Left lung (tissue), 10 donors: ENCODE data around the gene KIF5C. TPM values are rescaled to one million over a fixed set of nuclear protein-coding genes. Genes with fewer than 3 reads are reported as not detected.

Source experiments
- ATAC-seq: fragments of 200-7000 bp; cut with Tn5 transposase; one replicate; pipeline ENCODE4 v1.9.1; 2020; ENCODE audit warnings: moderate library complexity
- DNase-seq, 4 donors: peaks; one replicate each; pipeline ENCODE4 v3.0.0-alpha.2; 2013 to 2020
- H3K27ac ChIP-seq, 2 donors: fragments of 200-600 bp; sonication (generic) in 1 of 2; one replicate each; pipeline versions ENCODE4 v1.5.0 to v1.8.0; 2020 to 2021
- H3K27me3 ChIP-seq, 2 donors: fragments of 200-600 bp; sonication (generic) in 1 of 2; one replicate each; pipeline versions ENCODE4 v1.5.0 to v1.8.0; 2020 to 2021
- H3K36me3 ChIP-seq, 2 donors: fragments of 200-600 bp; sonication (generic) in 1 of 2; one replicate each; pipeline versions ENCODE4 v1.5.0 to v1.8.0; 2020 to 2021
- H3K4me1 ChIP-seq, 2 donors: fragments of 200-600 bp; one replicate each; pipeline ENCODE4 v1.8.0; 2021
- H3K4me3 ChIP-seq, 2 donors: fragments of 200-600 bp; sonication (generic) in 1 of 2; one replicate each; pipeline versions ENCODE4 v1.5.0 to v1.8.0; 2020 to 2021; ENCODE audit warnings: mild to moderate bottlenecking in 1 of 2
- H3K9me3 ChIP-seq, 2 donors: fragments of 200-600 bp; sonication (generic) in 1 of 2; one replicate each; pipeline versions ENCODE4 v1.5.0 to v1.8.0; 2020 to 2021
- CTCF ChIP-seq, 2 donors: fragments of 200-600 bp; sonication (generic) in 1 of 2; IDR thresholded peaks; one replicate each; pipeline versions ENCODE4 v1.5.0 to v1.8.0; 2021; ENCODE audit warnings: antibody characterized with exemption in 2 of 2
- intact Hi-C, 2 donors: fragments of 100-400 bp; cut with DNase I; formaldehyde crosslinking; loops; one replicate each; pipeline versions ENCODE4 v1.11.2 to v1.14.2; 2022
- polyA plus RNA-seq, 6 donors: library from polyadenylated mRNA; unstranded; fragments of 120-200 nt; gene quantifications; one replicate each; pipeline ENCODE4 v1.2.1, GENCODE V29; 2013; ENCODE audit not compliant: insufficient read length in 6 of 6
- total RNA-seq, 2 donors: library from RNA; stranded (reverse); fragmentation: NEBNext Ultra II Directional; extraction: Animal tissue kit (Norgen Biotek cat#: 25700); gene quantifications; one replicate each; pipeline ENCODE4 v1.2.1, GENCODE V29; 2021
- donor health status: DM: no; HTN: yes; CAD: no.
- donor health status: DM: no; HTN: no; CAD: no.

The KIF5C gene
- total and polyA plus RNA-seq, 8 donors: 0.92 to 27.4 (median 20.3) TPM

GRCh38 chr2:148993351-148993750 lies 118.3 kb downstream of the KIF5C start:
- Histone ChIP-seq H3K4me3 (no peak overlapping the region), H3K27ac (no peak overlapping the region), H3K4me1 (no peaks in the 10 kb centered on the region), H3K27me3 (peaks cover 0 to 5% of the 10 kb centered on the region in 2 donors), H3K36me3 (no peaks in the 10 kb centered on the region), H3K9me3 (no peaks in the 10 kb centered on the region)
- TF ChIP-seq CTCF (IDR thresholded peaks at IDR 0.05): no peak
- ATAC-seq: no peak
- no peak for DNase-seq
- intact Hi-C loops: no loop called here

GRCh38 chr2:148994341-148994740 lies 119.3 kb downstream of the KIF5C start:
- Histone ChIP-seq H3K4me3 (no peak overlapping the region), H3K27me3 (peaks cover 0 to 14% of the 10 kb centered on the region in 2 donors), H3K4me1 (no peaks in the 10 kb centered on the region), H3K9me3 (no peaks in the 10 kb centered on the region), H3K36me3 (no peaks in the 10 kb centered on the region), H3K27ac (no peak overlapping the region)
- TF ChIP-seq CTCF (IDR thresholded peaks at IDR 0.05): no peak
- ATAC-seq (peak; percentile 50), DNase-seq (no peak)
- intact Hi-C loops: no loop called here

GRCh38 chr2:148996805-148997204 lies 121.8 kb downstream of the KIF5C start:
- no peak for TF ChIP-seq CTCF (IDR thresholded peaks at IDR 0.05)
- H3K27ac ChIP-seq: no peak overlapping the region
- ATAC-seq (no peak), DNase-seq (no peak)
- intact Hi-C loops: no loop called here
- no peaks in the 10 kb centered on the region for H3K36me3 ChIP-seq
- no peaks in the 10 kb centered on the region for H3K4me1 ChIP-seq
- H3K27me3 ChIP-seq: peaks cover 0 to 19% of the 10 kb centered on the region in 2 donors
- H3K9me3 ChIP-seq: no peaks in the 10 kb centered on the region
- no peak overlapping the region for H3K4me3 ChIP-seq

GRCh38 chr2:148998165-148998830 lies 123.3 kb downstream of the KIF5C start:
- Histone ChIP-seq H3K27me3 (peaks cover 0 to 19% of the 10 kb centered on the region in 2 donors), H3K4me1 (no peaks in the 10 kb centered on the region), H3K27ac (no peak overlapping the region), H3K9me3 (no peaks in the 10 kb centered on the region), H3K36me3 (no peaks in the 10 kb centered on the region), H3K4me3 (no peak overlapping the region)
- TF ChIP-seq CTCF (IDR thresholded peaks at IDR 0.05): no peak
- no peak for DNase-seq
- ATAC-seq: no peak
- intact Hi-C loops: no loop called here

- no peak for DNase-seq
- H3K27ac ChIP-seq: no peak overlapping the region
- no peak overlapping the region for H3K4me3 ChIP-seq
- H3K4me1 ChIP-seq: no peaks in the 10 kb centered on the region
- H3K27me3 ChIP-seq: peaks cover 0 to 19% of the 10 kb centered on the region in 2 donors
- intact Hi-C loops: no loop called here
- ATAC-seq: no peak
- TF ChIP-seq CTCF (IDR thresholded peaks at IDR 0.05): no peak
- H3K36me3 ChIP-seq: no peaks in the 10 kb centered on the region
- no peaks in the 10 kb centered on the region for H3K9me3 ChIP-seq
Measured at GRCh38 chr2:148998831-148999200, 123.8 kb downstream of the KIF5C start.
